ENCODE results near the gene CARM1.
"Not testable (repeated sequence)": the region's sequence is repeated elsewhere in the genome, so short reads cannot be mapped to it uniquely, and the experiment has no call there.

CARM1 gene

DNA sequence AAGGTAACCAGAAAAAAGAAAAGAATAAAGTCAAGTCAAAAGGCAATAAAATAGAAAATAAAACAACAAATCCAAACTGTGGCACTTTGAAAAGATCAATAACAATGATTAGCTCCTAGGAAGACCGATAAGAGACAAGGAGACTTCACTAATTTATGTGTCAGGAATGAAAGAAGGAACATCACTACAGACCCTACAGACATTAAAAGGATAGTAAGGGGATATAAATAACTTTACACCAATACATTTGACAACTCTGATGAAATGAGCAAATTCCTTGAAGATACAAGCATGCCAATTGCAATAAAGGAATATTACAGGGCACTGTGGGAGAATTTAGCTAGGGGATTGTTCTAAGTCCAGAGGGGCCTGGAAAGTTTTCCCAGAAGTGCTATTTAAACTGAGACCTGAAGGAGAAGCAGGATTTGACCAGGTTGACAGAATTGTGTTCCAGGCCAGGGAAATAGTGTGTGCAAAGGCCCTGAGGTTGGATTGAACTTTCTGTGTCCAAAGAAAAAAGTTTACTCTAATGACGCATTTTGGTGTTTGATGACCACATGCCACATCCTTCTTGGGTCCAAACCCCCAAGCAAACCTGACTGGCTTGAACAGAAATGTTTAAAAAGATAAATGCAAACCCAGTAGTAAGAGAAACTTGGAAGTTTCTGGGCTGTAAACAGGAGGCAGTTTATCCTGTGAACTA is 24.7 kb upstream of the CARM1 start:
- no peak for DNase-seq (ENCODE audit: low spot score)

DNA sequence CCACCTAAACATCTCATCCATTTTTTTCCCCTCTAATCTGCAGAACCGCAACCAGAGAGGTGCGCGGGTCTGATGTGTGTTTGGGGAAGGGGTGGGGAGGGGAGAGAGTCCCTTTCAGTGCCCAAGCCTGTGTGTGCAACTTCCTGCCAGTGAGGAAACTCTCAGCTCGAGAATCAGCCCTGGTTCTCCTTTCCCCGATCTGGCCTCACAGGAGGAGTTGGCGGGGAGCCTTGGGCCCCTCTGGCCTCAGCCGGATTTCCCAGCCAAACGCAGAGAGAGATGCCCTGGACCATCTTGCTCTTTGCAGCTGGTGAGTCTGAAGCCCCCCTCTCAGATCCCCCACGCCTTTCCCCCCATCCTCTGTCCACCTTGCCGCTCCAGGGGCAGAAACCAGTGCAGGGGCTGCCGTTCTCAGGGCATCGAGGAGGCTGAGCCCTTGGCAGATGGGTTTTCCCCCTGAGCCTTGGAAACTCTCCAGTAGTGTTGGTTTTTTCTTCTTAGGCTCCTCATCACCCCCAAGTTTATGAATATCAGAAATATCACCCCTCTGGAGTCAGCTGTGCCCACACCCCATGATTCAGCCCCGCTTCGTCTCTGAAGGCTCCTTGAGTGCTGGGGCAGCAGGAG is 23.0 kb upstream of the CARM1 start, which contains the start of gene C19orf38:
Gene C19orf38 (plus strand): TSS at position 186 of the 627 bp plus-strand sequence. CDS start 94 bp downstream, at position 280.
- no peak for DNase-seq (ENCODE audit: low spot score)

DNA sequence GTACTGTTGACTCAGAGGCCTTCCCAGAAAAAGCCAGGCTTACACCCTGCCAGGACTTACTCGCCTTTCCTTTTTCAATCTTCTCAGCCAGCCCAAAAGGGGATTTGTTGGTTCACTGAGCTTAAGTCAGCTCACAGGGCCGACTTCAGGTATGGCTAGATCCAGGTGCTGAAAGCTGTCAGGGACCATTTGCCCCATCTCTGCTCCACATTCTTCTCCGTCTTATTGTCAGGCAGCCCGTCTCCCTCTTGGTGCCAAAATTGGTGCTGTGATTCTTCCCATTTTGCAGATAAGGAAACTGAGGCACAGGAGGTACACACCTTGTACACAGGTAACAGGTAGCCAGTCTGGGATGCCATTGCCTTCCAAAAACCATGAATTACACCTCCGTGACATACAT is 20.7 kb upstream of the CARM1 start:
- DNase-seq (ENCODE audit: low spot score): no peak

DNA sequence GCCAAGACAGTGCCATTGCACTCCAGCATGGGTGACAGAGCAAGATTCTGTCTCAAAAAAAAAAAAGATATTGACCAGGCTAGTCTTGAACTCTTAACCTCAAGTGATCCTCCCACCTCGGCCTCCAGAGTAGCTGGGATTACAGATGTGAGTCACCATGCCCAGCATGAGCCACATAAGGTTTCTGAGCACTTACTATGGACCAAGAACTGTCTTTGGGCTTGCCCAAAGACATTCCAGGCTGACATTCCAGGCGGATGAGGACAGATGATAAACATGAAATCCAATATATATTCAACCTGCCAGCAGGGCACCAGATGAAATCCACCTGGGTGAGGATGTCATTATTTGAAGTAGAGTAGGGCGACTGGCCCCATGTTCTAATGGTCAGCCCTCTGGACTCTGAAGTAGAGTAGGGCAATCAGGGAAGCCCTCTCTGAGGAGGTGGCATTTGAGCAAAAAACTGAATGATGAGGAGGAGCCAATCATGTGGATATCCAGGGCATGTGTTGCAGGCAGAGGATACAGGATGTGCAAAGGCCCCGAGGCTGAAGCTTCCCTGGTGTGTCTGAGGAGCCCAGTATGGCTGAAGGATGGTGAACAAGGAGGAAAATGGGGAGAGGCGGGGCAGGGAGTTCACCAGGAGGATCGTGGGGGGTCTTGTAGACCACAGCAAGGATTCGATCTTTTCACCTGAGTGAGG is 19.1 kb upstream of the CARM1 start:
- DNase-seq (ENCODE audit: low spot score): no peak

DNA sequence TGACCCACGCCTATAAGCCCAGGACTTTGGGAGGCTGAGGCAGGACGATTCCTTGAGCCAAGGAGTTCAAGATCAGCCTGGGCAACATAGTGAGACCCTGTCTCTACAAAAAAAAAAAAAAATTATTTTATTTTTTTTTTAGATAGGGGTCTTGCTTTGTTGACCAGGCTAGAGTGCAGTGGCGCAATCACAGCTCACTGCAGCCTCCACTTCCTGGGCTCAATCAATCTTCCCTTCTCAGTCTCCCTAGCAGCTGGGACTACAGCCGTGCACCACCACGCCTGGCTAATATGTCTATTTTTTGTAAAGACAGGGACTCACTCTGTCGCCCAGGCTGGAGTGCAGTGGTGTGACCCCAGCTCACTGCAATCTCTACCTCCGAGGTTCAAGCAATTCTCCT is 18.4 kb upstream of the CARM1 start:
- DNase-seq (ENCODE audit: low spot score): no peak

DNA sequence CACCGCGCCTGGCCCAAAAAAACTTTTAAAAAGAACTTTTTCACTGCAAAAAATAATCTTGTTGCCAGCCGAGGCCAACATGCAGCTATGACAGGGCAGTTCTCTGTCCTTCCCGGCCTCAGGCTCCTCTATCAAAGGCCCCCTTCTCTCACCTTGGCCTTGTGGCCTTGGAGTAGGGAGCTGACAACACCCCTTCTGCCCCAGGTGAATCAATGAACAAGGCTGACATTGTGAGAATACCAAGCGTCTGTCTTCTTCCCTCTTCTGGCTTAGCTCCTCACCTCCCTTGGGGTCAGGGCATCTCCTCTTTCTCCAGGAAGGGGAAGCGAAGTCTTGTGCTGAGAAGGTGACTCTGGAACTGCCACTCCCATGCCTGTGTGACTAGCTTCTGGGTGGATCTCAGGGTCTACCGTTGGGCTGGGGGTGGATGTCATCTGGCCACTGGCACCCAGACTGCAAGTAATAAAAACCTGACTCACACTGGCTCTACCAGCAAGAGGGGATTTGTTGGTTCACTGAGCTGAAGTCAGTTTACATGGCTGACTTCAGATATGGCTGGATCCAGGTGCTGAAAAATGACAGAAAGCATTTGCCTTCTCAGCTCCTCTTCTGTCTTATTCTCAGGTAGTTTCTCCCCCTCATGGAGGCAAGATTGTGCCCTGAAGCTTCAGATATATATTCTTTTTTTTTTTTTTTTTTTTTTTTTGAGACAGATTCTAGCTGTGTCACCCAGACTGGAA is 16.8 kb upstream of the CARM1 start:
- no peak for DNase-seq (ENCODE audit: low spot score)

DNA sequence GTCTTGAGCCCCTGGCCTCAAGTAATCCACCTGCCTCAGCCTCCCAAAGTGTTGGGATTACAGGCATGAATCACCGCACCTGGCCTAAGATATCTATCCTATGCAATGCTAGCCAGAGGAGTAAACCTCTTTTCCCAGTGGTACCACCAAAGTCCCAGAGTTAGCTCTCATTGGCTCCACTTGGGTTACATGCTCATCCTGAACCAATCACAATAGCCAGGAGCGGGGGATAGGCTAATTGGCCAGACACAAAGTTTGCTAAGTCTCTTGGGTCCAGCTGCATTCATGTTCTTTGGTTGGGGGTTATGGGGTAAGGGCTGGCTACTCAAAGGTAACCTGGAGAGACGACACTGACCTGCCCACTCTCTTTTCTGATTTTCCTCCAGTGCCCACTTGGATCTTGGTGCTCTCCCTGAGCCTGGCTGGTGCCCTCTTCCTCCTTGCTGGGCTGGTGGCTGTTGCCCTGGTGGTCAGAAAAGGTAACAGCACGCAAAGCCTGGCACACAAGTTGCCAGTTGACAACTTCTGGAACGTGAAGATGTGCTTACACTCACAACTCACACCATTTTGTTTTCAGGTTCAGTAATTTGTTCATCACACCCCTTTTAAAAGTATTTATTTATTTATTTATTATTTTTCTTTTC is 15.4 kb upstream of the CARM1 start:
- peak; percentile 44 for DNase-seq (ENCODE audit: low spot score)

DNA sequence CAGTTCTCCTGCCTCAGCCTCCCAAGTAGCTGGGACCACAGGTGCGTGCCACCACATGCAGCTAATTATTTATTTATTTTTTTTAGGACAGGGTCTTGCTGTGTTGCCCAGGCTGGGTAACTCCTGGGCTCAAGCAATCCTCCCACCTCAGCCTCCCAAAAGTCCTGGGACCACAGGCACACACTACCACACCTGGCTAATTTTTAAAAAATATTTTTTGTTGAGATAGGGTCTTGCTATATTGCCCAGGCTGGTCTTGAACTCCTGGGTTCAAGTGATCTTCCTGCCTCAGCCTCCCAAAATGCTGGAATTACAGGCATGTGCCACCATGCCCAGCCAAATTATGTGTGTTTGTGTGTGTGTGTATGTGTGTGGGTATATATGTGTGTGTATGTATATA is 14.5 kb upstream of the CARM1 start:
- DNase-seq (ENCODE audit: low spot score): not testable (repeated sequence)

DNA sequence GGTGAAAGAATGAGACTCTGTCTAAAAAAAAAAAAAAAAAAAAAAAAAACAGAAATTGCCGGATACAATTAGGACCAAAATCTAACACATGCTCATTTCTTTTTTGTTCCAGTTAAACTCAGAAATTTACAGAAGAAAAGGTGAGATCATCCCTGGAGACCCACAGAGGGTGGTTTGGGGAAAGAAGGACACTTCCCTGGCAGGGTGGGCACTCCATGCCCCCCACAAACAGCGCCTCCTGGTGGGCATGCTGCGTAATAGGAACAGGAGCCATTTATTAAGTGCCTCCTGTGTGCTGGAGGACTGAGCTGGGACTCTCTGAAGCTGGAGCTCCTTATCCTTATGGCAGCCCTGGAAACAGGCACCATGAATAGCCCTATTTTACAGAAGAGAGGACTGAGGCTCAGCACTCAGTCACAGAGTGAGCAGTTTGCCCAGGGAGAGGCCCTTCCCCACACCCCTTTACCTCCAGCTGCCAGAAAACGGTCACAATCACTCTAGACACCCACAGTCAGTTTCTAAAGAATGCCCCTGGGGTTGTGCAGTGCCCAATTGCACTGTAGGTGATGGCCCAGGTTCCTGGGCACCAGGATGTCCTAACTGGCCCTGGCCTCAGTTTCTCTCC is 13.0 kb upstream of the CARM1 start:
- DNase-seq (ENCODE audit: low spot score): peak; percentile 74

DNA sequence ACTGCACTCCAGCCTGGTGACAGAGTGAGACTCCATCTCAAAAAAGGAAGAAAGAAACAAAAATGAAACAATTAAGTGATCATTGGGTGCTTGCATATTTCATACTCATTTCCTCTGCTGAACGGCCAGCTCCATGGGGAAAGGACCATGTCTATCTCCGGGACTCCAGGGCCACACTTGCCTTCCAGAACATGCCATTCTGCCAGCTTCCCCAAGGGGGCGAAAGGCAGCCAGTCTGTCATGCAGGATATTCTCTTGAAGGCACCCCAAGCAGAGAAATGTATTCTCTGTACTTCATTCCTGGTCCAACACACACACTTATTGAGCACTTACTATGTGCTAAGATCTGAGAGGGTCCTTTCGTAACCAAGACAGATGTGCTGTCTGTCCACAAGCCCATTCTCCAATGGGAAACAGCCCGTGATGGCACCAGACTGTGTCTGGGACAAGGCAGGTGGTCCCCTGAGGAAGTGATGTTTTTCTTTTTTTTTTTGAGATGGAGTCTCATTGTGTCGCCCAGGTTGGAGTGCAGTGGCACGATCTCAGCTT is 10.2 kb upstream of the CARM1 start:
- peak; percentile 47 for DNase-seq (ENCODE audit: low spot score)

DNA sequence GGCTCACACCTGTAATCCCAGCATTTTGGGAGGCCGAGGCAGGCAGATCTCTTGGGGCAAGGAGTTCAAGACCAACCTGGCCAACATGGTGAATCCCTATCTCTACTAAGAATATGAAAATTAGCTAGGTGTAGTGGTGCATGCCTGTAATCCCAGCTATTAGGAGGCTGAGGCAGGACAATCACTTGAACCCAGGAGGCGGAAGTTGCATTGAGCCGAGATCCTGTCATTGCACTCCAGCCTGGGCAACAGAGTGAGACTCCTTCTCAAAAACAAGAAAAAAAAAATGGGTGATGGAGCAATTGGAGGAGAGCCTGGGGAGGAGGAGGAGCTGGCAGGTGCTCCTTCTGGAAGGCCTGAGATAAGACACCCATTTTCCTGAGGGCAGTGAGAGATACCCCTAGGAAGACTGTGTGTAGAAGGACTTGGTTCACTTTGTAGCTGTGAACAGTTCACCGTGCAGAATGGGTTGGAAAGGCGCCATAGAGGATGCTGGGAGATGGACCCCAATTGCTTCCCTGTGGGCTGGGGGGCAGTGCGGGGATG is 8.7 kb upstream of the CARM1 start:
- DNase-seq (ENCODE audit: low spot score): no peak

DNA sequence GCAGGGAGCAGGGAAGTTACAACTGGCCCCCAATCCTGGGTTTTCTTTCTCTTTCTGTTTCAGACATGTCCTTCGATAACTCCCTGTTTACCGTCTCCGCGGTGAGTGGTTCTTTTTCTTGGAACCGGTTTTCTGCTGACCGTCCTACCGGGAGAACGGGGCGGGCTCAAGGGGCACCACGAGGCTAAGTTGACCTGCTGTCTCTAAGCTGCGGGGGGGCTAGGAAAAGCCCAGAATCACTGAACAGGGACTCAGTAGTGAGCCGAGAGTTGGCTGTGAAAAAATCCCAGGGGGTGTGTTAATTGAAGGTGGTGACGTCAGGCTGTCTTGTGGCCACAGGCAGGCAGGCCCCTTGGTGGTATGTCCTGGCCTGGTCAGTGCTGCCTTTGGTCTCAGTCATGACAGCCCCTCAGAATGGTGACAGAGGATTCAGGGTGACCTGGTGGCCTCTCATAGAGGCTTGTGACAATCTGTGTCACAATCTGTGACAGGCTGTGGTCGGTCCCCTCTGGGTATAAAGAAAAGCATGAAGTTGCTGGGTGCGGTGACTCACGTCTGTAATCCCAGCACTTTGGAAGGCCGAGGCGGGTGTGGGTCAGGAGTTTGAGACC is 8.1 kb upstream of the CARM1 start:
- DNase-seq (ENCODE audit: low spot score): no peak

DNA sequence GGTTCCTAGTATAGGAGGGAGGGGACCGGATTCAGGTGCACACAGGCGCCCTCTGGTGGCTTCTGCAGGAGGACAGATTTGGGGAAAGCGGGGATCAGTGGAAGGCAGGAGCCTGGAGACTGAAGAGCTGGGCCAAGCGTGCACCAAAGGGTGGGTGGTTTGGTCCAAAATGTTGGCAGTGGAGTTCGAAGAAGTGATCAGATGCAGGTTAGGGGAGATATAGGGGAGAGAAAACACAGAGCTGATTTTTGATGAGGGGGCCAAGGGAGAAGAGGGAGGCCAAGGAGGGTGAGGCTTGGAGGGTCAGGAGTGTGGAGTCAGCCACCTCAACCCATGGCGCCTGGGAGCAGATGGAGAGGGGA is 6.8 kb upstream of the CARM1 start:
- DNase-seq (ENCODE audit: low spot score): peak; percentile 88

DNA sequence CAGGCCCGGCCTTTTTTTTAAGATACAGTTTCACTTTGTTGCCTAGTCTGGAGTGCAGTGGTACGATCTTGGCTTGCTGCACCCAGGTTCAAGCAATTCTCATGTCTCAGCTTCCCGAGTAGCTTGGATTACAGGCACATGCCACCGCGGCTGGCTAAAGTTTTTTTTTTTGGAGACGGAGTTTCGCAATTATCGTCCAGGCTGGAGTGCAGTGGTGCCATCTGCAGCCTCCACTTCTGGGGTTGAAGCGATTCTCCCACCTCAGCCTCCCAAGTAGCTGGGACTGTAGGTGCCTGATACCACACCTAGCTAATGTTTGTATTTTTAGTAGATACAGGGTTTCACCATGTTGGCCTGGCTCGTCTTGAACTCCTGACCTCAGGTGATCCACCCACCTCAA is 4.9 kb upstream of the CARM1 start:
- DNase-seq (ENCODE audit: low spot score): no peak

DNA sequence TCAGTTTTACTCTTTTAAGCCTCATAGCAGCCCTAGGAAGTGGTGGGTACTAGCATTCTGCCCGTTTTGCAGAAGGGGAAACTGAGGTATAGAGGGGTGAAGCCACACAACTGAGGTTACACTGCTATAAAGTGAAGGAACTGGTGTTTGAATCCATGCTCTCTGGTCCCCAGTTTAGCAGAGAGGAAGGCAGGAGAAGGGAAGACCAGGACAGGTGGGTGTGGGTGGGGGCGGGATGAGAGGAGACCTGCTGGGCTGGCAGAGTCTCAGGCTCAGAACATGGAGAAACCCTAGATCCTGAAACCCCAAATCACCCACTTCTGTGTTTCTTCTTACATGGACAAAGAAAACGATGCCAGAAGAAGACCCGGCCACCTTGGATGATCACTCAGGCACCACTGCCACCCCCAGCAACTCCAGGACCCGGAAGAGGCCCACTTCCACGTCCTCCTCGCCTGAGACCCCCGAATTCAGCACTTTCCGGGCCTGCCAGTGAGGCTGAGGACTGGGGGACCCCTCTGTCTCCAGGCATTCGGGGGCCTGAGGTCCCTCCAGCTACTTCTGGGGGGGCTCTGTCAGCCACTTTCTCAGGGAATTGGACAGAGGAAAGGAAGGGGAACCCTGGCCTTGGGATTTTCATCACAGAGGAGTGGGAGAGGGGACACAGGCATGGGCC is 2.3 kb upstream of the CARM1 start:
- DNase-seq (ENCODE audit: low spot score): no peak

DNA sequence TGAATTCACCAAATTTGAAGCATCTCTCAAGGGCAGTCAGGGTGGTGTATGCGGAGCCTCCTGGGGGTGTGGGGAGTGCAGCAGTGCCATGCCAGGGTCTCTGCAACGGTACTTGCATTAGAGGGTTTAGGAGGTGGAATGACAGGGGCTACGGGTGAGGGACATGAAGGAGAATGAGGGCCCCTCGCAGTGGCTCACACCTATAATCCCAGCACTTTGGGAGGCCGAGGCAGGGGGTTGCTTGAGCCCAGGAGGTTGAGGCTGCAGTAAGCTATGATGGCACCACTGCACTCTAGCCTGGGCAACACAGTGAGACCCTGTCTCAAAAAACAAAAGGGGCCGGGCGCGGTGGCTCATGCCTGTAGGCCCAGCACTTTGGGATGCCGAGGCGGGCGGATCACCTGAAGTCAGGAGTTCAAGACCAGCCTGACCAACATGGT is 1.5 kb upstream of the CARM1 start:
- not testable (repeated sequence) for DNase-seq (ENCODE audit: low spot score)

DNA sequence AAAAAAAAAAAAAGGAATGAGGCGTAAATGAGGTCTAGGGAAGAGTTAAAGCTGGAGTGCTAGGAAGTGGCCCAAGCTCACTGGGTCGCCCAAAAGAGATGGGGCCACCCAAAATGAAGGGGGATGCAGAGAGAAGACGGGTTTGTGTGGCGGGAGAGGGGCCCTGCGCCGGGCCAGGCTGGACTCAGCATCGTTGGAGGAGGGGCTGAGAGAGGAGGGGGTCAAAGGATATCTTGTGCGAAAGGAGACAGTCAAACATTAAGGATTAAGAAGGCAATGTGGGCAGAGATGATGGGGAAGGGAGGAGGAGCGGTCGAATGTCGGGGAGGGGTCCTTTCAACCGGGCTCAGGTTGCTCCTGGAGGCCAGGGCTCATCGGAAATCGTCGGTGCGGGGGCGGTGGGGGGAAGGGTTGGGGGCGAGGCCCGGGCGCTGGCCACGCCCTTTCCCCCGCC is 825 bp upstream of the CARM1 start:
- DNase-seq (ENCODE audit: low spot score): no peak

DNA sequence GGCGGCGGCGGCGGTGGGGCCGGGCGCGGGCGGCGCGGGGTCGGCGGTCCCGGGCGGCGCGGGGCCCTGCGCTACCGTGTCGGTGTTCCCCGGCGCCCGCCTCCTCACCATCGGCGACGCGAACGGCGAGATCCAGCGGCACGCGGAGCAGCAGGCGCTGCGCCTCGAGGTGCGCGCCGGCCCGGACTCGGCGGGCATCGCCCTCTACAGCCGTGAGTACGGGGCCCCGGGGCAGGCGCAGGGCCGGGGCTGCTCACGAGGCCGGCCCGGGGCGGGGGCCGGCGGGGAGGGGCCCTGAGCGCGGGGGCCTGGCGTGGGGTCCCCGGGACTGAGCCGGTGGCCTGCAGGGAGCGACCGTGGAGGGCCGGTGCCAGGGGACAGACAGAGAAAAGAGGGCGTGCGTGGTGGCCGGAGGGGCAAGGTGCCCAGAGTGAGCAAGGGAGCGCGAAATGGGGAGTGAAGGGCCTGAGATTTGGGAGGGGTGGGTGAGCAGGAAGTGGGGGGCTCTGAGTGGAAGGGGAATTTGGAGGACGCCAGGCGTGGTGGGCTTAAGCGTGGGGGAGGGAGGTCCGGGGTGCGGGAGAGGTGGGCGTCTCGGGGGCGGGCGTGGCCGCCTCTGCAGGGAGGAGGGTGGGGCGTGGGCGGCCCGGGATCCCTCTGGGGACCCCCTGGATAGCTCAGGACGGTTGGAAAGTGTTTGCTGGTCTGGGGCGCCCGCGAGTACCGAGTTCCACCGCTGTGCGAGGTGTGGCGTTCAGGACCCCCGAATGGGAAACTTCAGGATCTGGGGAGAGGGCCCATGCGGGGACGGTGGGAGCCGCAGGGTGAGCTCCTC is 575 bp downstream of the CARM1 start:
- peak; percentile 59 for DNase-seq (ENCODE audit: low spot score)

DNA sequence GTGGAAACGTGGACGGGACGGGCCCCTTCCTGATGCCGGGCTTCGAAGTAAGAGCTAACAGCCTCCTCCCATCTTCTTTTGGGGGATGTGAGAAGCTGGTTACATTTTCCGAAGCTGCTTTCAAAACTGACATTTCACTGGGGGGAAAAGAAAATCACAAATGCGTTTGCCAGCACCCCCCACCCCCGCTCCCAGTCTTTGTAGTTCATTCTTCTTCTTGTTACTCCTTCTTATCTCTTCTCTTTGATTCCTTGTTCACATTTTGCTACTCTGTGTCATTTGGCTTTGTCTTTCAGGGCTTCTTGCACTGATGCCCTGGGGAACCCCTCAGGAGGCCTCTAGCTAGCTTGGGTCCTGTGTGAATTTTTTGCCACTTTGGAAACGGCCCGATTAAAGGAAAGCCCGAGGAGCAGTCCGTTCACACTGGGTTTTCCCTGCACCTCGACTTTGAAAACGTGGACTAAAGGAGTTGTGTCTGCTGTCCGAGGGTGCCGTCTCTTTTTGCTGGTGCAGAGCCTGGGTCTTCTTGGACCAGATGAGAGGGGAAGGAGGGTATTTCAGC is 1.3 kb downstream of the CARM1 start:
- DNase-seq (ENCODE audit: low spot score): no peak
